ENCODE data around the gene RPL9.
"Not testable (repeated sequence)": the region's sequence is repeated elsewhere in the genome, so short reads cannot be mapped to it uniquely, and the experiment has no call there.

RPL9 gene

DNA sequence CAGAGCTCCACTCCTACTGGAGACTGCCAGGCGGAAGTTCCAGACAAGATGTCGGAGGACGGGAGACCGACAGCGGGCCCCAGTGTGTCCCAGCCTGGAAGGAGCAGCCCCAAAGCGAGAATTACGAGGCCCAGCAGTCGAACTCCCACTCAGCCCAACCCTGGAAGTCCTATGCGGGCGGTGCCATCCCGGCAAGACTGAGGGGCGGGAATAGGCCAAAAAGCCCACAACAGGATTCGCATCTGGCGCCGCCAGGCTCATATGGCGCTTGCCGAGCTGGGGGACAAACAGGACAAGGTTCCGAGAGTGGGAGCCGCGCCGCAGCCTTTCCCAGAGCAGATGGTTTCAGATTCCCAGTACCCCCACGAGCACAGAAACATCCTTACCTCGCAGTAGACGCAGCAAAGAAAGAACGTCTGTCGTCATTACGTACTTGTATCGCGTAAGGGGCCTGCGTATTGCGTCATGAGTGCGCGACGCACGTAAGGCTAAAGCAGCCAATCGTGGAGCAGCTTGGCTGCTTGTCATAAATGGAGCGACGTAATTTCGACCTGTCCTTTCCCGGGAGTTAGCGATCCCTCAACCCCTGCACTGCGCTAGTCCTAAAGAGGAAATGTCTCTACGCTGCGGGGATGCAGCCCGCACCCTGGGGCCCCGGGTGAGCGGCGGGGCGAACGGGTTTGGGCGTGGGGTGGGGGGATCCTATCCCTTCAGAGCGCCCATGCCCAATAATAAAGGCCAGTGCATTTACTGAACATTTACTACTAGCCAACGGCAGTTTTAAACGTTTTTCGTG is at the start of gene RPL9, which contains the start of gene LIAS:
Gene RPL9 (minus strand): TSS at position 418 of the 796 bp plus-strand sequence. CDS start 483 bp downstream, outside the sequence.
Gene LIAS (plus strand): TSS at position 552 of the 796 bp plus-strand sequence. CDS start 62 bp downstream, at position 614.
- peak; percentile 87 to 92 for DNase-seq (ENCODE audit: low read depth in 2 of 2)

DNA sequence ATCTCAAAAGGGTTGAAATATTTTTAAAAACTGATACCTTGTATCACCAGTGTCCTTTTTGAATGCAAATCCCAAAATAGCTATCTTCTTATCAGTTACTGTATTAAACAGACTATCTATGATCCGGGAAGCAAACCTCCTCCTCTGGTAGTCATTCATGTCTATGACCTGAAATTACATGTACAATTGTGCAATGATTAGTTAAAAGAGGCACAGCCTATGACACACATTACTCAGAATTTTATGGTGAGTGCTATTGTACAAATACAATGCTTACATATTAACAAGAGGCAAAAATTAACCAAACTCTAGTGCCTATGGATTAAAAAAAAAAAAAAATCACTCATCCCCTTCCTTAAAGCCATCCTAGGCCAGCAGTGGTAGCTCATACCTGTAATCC is 46.9 kb upstream of the RPL9 start:
- DNase-seq (ENCODE audit: low read depth in 2 of 2) = no peak

DNA sequence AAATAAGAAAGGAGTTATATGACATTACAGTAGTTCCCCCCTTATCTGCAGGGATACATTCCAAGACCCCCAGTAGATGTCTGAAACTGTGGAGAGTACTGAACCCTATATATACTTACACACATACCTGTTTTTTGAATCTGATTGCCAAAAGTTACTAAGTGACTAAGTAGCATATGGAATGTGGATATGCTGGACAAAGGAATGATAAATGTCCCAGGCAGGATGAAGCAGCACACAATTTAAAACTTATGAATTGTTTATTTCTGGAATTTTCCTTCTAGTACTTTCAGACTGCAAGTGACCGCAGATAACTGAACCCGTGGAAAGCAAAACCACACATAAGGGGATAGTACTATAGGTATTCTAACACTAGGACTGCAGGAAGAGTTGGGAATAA is 45.8 kb upstream of the RPL9 start:
- no peak for DNase-seq (ENCODE audit: low read depth in 2 of 2)

DNA sequence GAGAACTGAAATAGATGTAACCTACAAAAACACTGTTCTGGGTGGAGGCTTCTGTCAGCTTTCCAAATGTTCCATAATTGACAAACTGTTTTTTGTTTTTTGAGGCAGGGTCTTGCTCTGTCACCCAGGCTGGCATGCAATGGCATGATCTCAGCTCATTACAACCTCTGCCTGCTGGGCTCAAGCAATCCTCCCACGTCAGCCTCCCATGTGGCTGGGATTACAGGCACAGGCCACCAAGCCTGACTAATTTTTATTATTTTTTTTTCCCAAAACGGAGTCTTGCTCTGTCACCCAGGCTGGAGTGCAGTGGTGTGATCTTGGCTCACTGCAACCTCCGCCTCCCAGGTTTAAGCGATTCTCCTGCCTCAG is 43.9 kb upstream of the RPL9 start:
- not testable (repeated sequence) for DNase-seq (ENCODE audit: low read depth in 2 of 2)

DNA sequence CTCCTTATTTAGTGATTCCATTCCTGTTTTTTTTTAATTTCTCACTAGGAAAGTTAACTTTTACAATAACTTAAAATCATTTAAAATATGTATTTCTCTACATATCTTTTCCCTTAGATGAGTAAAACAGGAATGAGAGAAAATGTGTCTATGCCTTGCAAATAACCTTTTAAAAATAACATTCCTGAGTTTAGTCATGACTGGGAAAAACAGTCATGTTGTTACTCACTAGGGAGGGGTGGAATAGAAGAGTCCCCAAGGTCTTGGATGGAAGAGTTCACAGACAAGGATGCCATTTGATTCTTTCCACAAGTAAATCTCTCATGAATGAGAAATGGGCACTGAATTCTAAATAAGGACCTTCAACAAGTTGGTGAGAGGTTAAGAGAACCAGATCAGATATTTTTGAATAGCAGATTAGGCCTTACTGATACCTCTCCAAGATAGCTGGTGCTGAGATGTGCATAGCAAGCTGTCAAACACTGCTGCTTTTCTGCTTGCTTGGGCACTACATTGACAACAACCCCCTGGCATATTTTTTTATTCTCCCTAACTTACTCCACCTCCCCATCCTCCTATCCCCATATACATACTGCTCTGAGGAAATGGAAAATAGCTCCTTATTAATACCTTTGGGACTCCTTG is 43.4 kb upstream of the RPL9 start:
- DNase-seq (ENCODE audit: low read depth in 2 of 2) = no peak

DNA sequence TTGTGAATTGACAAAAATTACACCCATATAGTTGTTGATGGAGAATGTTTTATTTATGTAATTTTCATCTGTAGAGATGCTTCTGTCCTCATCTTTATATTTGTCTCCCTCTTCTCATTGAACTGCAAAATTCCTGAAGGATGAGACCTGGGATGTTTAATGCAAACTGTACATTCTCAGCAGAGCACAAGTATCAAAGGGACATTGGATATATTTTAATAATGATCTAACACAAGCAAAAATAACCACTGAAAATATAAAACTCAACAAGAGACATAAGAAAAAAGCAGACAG is 40.0 kb upstream of the RPL9 start:
- DNase-seq (ENCODE audit: low read depth in 2 of 2) = no peak

DNA sequence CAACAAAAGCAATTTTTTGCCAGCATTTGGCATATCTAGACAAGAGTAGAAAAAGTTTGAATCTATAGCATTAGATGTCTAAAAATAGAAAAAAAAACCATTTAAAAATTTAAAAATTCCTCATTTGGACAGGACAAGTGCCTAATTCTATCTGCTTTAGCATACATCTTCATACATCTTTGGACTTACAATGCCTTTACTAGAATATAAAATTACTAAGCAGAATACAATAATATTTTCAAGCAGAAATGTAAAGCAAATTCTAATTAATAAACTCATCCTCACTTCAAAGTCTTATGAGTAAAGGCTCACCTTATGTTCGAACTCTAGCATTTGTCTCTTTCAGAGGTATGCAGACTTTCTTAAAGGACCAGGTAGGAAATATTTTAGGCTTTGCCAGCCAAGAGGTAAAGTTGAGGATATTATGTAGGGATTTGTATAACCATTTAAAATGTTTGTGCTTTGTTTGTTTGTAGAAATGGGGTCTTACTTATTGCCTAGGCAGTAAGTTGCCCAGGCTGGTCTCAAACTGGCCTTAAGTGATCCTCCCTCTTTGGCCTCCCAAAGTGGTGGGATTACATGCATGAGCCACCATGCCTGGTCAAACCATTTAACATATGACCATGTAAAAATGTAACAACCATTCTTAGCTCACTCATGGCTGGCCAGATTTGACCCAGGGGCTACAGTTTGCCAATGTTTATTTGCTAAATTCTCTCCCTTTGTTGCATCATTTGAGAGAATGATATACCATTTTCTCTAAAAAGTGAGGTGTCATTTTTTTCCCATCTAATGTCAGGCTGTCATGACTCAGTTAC is 39.4 kb upstream of the RPL9 start:
- no peak for DNase-seq (ENCODE audit: low read depth in 2 of 2)

DNA sequence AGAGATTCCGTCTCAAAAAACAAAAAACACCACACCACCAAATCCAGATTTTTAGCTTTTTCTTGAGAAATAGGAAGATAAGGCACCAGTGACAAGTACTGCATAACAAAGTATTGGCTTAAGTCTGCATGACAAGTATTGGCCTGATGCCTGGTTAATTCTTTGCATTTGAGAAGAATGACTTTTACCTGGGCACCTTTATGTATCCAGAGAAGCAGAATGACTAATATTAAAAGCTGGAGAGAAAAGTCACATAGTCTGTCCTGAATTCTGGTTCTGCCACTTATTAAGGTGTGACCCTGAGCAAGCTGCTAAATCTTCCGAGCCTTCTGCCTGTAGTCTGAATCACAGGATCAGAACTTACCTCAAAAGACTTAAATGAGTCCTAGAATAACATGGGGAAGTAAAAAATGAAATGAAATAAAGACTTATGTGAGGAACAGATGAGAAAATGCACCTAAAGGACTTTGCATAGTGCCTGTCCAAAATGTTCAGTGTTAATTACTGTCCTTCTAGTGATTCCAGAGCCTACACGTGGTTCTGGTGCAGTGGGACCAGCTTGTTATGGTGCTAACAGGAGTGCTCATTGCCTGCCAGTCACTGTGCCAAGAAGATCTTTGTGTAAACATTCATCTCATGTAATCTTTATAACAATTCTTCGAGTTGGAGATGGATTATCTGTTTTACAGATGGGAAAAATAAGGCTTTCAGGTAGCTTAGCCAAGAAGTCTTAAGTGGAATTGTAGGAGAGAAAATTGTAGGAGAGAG is 36.9 kb upstream of the RPL9 start:
- DNase-seq (ENCODE audit: low read depth in 2 of 2) = no peak

DNA sequence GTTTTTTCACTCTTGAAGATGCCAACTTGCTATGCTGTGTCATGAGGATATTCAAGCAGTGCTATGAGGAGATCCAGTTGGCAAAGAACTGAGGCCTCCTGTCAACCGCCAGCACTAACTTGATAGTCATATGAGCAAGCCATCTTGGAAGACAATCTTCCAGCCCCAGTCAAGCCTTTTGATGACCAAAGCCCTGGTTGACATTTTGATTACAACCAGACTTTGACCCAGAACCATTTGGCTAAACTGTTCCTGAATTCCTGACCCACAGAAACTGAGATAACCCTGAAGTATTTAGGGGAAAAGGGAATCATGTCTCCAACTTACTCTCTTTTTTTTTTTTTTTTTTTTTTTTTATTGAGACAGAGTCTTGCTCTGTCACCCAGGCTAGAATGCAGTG is 35.6 kb upstream of the RPL9 start:
- no peak for DNase-seq (ENCODE audit: low read depth in 2 of 2)

DNA sequence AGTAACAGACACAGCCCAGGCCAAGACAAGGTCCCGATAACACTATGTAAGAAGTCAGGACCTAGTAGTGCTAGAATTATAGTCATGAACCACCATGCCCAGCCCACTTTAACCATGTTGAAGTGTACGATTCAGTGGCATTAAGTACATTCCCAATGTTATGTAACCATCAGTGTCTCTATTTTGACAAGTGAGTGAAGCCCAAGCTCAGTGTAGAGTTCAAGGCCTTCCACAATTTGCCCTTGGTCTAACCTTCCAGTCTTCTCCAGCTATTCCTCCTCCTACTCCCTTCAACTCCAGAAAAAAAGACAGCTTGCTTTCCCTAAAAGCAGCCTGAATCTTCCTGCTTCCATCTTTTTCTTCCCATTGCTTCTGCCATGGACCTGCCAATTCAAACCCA is 31.6 kb upstream of the RPL9 start:
- DNase-seq (ENCODE audit: low read depth in 2 of 2) = no peak

DNA sequence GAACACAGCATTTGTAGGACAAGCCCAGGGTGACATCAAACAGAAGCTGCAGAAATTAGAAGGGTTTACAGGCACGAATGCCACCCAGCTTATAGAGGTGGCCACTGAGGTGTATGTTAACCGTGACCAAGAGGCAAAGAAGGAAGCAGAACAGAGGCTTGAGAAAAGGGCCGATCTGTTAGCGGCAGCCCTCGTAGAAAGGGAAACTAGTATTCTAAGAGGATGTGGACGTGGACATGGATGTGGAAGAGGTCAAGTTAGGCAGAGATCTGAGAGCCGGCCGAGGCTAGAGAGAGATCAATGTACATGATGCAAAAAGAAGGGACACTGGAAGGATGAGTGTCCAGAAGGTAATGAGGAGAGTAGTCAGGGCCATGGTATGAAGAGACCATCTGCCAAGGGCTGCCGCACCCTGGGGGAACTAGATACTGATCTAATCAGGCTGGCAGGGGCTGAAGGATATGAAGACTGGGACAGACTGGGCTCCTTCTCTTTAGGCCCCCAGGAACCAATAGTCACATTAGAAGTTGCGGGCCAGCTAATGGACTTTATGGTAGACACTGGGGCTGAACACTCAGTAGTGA is 27.6 kb upstream of the RPL9 start:
- no peak for DNase-seq (ENCODE audit: low read depth in 2 of 2)

DNA sequence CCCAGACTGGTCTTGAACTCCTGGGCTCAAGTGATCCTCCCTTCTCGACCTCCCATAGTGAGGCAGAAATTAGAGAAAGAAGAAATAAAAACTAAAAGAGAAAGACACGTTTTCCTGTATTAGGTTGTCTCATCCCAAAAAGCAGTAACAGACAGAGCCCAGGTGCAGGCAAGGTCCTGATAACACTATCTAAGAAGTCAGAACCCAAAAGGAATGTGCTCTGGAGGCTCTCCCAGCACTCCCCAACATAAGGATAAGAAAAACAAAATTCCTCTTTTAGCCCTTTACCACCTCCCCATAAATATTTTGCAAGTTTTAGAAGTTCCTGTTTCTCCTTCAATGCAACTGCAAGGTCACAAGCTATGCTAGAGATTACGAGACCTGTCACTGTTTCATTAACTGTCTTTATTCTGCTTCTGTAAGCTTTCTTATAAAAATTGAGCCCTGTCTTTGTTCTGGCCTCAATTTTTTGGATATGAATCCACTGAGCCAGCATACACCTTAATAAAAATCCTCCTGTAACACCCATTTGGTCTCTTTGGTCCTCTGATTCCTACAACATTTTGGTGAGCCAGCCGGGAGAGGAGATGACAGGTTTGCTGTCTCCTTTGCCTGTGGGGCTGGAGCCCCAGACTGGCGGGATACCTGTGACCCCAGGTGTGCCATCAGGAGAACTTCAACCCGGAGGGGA is 26.0 kb upstream of the RPL9 start:
- no peak for DNase-seq (ENCODE audit: low read depth in 2 of 2)

DNA sequence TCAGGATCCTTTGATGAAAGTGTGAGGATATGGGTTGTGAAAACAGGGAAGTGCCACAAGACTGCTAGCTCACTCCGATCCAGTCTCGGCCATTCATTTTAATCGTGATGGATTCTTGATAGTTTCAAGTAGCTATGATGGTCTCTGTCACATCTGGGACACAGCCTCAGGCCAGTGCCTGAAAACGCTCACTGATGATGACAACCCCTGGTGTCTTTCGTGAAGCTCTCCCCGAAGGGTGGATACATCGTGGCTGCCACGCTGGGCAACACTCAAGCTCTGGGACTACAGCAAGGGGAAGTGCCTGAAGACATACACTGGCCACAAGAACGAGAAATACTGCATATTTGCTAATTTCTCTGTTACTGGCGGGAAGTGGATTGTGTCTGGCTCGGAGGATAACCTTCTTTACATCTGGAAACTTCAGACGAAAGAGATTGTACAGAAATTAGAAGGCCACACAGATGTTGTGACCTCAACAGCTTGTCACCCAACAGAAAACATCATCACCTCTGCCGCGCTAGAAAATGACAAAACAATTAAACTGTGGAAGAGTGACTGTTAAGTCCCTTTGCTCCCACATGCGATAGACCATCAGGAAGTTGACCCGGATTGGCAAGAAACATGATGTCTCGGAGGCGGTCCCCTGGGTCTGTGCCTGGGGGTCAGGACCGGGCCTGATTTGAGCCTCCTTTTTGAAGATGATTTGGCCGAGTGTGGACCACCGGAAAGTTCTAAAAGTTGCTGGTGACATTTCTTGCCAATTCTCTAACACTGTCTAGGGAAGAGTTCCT is 22.4 kb upstream of the RPL9 start:
- DNase-seq (ENCODE audit: low read depth in 2 of 2) = no peak

DNA sequence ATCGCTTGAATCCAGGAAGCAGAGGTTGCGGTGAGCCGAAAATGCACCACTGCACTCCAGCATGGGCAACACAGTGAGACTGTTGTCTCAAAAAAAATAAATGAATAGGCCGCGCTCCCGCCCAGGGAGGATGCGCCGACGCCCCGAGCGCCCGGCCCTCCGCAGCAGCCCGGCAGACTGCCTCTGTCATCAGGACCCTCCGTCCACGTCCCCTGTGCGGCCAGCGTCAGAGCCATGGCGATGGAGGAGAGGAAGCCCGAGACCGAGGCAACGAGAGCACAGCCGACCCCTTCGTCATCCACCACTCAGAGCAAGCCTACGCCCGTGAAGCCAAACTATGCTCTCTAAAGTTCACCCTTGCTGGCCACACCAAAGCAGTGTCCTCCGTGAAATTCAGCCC is 21.5 kb upstream of the RPL9 start:
- no peak for DNase-seq (ENCODE audit: low read depth in 2 of 2)

DNA sequence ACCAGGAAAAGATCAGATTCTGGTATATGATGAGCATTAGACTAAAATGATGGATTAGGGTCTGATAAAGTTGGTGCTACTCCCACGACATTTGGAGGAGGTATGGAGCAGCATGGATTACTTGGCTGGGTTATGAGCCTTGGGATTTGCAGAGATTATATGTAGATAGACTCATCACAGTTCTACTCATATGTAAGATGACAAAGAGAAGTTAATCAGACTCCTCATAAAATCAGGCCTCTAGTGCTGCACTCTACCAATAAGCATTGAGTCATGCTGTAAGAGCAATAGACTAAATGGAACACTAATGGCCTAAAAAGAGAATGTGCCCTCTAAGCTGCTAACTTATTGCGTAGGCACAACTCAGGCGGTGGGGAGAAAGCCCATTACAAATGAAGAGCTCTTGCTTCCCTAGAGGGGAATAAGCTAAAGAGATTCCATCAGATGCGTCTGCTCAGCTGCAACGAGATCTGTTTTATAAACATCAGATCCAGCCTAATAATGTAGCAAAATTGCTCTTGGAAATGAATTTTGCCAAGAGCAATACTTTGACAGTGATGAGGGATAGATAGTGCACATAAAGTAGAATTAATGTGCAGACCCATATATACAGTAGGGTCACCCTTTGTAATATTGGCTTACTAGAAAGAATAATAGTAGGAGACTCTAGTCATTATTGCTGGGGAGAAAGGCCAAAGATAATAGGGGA is 17.6 kb upstream of the RPL9 start:
- DNase-seq (ENCODE audit: low read depth in 2 of 2) = no peak

DNA sequence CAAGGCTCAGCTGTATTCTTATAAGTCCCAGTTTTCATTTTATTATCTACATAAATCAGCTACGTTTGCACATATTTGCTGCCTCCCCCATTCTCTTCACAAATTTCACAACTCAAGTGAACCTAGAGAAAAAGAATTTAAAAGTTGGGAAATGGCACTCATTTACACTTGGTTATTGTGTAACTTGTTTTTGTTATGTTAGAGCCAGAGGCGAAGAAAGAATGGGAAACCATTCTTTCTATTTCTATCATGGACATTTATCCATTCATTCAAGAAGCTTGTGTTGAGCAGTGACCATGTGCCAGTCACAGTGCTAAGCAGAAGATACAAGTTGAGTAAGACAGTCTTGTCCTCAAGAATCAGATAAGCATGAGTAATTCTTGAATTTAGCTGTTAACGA is 13.7 kb upstream of the RPL9 start:
- DNase-seq (ENCODE audit: low read depth in 2 of 2) = no peak

DNA sequence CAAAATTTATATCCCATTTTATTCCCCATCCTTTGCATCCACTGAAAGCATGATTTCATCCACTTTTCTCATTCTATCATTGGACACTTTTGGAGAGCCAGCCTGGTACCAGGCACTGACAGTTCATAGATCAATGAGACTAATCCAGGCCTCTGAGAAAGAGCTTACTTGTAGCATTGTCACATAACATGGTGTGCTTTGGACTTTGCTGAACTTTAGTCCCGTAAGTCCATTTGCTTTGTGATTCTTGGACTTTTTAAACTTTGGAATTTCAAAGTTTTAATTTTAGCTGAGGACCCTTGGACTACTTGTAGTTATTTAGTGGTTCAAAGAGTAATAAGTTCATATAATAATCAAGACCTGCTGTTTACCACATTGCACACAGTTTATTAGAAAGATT is 11.7 kb upstream of the RPL9 start:
- DNase-seq (ENCODE audit: low read depth in 2 of 2) = no peak

DNA sequence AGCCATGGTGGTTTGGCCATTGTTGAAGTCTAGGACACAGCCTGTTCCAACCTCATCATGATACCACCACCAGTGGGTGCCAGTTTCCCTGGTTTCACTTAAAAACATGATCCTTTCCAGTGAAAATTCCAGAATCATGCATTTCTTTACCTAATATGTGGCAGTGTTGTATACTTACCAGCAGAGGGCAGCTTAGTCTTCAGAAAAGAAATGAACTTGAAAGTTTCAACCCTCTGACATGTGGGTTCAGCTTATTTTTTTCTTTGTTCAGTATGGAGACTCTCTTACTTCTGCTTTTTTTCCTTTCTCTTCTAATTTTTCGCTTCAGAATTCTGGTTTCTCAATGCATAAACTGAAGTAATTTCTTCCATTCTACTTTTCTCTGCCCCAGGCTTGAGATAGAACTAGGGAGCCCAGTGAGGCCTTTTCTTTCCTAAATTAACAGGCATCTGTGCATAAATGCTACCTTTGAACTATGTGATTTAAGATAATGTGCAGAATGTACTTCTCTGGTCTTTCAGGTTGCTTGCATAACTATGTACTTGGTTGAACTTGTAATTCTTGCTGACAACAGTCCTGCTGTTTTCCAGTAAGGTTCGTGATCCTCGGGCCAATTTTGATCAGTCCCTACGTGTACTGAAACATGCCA is 10.8 kb upstream of the RPL9 start:
- no peak for DNase-seq (ENCODE audit: low read depth in 2 of 2)

DNA sequence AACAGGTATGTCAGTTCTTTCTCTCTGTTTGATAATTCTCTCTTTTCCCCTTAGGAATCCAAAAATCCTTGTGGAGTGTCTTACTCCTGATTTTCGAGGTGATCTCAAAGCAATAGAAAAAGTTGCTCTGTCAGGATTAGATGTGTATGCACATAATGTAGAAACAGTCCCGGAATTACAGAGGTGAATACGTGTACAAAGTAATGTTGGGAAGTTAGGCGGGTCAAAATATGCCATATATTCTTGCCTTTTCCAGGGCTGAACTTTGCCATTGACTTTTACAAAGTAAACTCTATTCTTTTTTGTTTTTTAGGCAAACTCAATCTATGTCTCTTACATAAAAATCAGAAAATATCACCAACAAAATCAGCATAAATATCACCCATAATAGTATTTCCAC is 8.7 kb upstream of the RPL9 start:
- no peak for DNase-seq (ENCODE audit: low read depth in 2 of 2)

Data from stimulated activated CD8-positive, alpha-beta memory T cell treated with anti-CD3 and anti-CD28 coated beads, Interleukin-7, amount 100 ng/mL, for 4 hours (primary cell).